ENCODE measurements around the gene FAM170B.

DNA sequence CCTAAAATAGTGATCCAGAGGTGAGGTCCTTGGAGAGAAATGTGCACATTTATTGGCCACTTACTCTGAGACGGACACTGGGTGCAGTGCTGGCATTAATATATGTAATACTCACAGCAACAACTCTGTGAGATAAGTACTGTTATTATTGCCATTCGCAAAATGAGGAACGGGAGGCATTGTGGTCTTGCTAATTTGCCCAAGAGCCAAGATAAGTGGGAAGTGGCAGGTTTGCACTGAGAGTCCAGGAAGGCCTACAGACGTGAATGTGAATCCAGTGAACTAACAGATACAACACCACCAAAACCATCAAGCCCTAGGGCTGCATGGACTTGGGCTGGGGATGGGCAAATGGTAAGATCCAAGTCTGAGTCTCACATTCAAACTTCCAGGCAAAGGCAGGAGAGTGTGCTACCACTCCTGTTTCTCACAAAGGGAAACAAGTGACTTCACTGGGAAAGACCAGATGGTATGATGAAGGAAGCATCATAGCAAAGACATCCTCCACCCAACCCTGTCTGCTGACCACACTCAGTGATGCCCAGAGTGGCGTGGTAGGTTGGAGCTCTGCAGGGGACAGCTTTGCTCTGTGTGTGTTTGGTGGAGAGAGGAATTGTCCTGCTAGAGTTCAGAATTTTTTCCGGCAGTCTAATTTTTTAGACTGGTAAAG, 35.1 kb upstream of the FAM170B start:
- no peak for TF ChIP-seq CTCF (conservative IDR thresholded peaks at IDR 0.05; ENCODE audit: low read depth, low read length)
- no peak for TF ChIP-seq MAZ (IDR thresholded peaks at IDR 0.05; ENCODE audit: borderline replicate concordance, low read depth, low read length)
- no peak for TF ChIP-seq RAD21 (IDR thresholded peaks at IDR 0.05; ENCODE audit: low read length)

Measured in IMR-90 (cell line).